ENCODE data around the gene PRKCB.

DNA sequence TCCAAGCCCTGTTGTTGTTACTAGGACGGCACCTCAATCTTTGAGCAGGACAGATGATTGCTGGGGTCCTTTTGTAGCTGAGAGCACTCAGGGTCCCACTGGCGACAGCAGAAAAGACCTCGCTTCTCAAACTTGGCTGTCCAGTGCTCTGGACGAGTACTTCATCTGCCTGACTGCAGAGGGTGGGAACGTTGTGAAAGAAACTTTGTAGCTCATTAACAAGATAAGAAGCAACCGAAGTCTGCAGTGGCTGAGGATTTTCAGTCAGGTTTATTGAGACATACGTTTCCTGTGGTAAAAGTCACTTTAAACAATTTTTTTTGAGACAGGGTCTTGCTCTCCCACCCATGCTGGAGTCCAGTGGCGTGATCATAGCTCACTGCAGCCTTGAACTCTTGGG, 191.7 kb downstream of the PRKCB start:
- TF ChIP-seq, protein P1, sequence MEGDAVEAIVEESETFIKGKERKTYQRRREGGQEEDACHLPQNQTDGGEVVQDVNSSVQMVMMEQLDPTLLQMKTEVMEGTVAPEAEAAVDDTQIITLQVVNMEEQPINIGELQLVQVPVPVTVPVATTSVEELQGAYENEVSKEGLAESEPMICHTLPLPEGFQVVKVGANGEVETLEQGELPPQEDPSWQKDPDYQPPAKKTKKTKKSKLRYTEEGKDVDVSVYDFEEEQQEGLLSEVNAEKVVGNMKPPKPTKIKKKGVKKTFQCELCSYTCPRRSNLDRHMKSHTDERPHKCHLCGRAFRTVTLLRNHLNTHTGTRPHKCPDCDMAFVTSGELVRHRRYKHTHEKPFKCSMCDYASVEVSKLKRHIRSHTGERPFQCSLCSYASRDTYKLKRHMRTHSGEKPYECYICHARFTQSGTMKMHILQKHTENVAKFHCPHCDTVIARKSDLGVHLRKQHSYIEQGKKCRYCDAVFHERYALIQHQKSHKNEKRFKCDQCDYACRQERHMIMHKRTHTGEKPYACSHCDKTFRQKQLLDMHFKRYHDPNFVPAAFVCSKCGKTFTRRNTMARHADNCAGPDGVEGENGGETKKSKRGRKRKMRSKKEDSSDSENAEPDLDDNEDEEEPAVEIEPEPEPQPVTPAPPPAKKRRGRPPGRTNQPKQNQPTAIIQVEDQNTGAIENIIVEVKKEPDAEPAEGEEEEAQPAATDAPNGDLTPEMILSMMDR (IDR thresholded peaks at IDR 0.05 in 4 of 5, conservative IDR thresholded peaks at IDR 0.05 in 1 of 5): no peak
- TF ChIP-seq POLR2A (IDR thresholded peaks at IDR 0.05): no peak

Measured in gastrocnemius medialis (tissue), 4 donors.